Stomach (tissue), 4 donors: ENCODE data around the gene TRIM29.

ENCODE experiments used
- EP300 ChIP-seq: sonication (generic); formaldehyde crosslinking; IDR thresholded peaks from one replicate; pipeline ENCODE4 v1.6.1; 2017; ENCODE audit warnings: antibody characterized with exemption
- POLR2A ChIP-seq, 4 donors: fragments of 450-650 bp; IDR thresholded peaks; one replicate each; pipeline ENCODE4 v1.6.1; 2016; ENCODE audit warnings: antibody characterized with exemption in 4 of 4, control low read depth in 2 of 4, mild to moderate bottlenecking in 1 of 4, moderate library complexity in 1 of 4
- TF ChIP-seq, protein P1 (sequence below), 7 experiments: fragments of 450-650 bp in 4 of 7; fragments of 200-600 bp in 3 of 7; sonication (generic) in 3 of 7; IDR thresholded peaks; one replicate each; pipeline ENCODE4 v1.5.1; 2016 to 2019; ENCODE audit warnings: antibody characterized with exemption in 7 of 7, control low read depth in 2 of 7, mild to moderate bottlenecking in 1 of 7

DNA sequence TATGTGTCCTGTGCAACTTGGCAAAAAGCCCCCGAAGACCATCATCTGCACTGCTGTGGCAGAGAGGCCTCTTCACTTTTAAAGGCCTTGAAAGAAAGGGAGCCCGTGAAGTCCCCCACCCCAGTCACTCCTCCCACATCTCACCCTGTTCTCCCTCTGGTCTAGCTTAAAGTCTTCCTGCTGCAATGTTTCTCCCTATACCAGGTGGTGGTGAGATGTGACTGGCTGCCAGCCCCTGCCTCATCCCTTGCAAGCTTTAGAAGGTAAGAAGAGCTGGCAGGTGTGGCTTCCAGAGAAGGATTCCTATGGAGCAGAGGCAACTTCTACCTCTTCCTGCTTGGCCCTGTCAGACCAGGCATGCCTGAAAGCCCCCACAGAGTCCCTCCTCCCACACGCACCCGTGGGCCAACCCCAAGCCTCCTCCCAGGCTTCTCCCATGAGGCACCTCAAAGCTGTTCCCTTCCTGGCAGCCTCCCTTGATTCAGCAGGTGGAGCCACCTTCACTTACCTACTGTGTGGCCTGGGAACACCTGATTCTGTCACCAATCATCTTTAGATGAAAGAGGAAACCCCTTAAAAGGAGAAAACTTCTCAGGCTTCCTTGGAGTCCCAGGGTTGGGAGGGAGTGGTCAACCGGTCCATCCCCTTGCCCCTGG, 4.0 kb upstream of the TRIM29 start:
- TF ChIP-seq, protein P1, sequence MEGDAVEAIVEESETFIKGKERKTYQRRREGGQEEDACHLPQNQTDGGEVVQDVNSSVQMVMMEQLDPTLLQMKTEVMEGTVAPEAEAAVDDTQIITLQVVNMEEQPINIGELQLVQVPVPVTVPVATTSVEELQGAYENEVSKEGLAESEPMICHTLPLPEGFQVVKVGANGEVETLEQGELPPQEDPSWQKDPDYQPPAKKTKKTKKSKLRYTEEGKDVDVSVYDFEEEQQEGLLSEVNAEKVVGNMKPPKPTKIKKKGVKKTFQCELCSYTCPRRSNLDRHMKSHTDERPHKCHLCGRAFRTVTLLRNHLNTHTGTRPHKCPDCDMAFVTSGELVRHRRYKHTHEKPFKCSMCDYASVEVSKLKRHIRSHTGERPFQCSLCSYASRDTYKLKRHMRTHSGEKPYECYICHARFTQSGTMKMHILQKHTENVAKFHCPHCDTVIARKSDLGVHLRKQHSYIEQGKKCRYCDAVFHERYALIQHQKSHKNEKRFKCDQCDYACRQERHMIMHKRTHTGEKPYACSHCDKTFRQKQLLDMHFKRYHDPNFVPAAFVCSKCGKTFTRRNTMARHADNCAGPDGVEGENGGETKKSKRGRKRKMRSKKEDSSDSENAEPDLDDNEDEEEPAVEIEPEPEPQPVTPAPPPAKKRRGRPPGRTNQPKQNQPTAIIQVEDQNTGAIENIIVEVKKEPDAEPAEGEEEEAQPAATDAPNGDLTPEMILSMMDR (IDR thresholded peaks at IDR 0.05): no peak
- TF ChIP-seq POLR2A (IDR thresholded peaks at IDR 0.05) (no peak), EP300 (no peak)
